LoVo (cell line): ENCODE results near the gene ADAD2.
A peak's percentile ranks its signal among the peaks of the same experiment; 100 is the strongest.

ENCODE experiments used
- DNase-seq: peaks from one replicate; pipeline ENCODE4 v3.0.0-alpha.2; 2016; ENCODE audit warnings: low spot score

Gene ADAD2

GRCh38 chr16:84190731-84191388 is at the start of gene ADAD2:
Gene ADAD2 (plus strand): TSS chr16:84191157. CDS start chr16:84191231, 74 bp downstream.
- no peak for DNase-seq

- no peak for DNase-seq
Observed at GRCh38 chr16:84143081-84143480, 47.9 kb upstream of the ADAD2 start.

DNA sequence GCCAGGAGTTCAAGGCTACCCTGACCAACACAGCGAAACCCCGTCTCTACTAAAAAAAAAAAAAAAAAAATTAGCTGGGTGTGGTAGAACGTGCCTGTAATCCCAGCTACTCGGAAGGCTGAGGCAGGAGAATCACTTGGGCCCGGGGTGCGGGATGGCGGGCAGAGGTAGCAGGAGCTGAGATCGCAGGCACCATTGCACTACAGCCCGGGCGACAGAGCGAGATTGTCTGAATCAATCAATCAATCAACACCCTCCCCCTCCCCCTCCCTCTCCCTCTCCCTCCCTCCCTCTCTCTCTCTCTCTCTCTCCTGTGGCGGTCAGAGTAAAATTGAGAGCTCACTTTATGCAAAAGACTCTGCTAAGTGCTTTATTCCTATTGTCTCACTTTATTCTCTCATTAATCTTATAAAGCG is 47.2 kb upstream of the ADAD2 start:
- DNase-seq, result no peak

GRCh38 chr16:84144209-84144858 is 46.6 kb upstream of the ADAD2 start:
- no peak for DNase-seq

DNA sequence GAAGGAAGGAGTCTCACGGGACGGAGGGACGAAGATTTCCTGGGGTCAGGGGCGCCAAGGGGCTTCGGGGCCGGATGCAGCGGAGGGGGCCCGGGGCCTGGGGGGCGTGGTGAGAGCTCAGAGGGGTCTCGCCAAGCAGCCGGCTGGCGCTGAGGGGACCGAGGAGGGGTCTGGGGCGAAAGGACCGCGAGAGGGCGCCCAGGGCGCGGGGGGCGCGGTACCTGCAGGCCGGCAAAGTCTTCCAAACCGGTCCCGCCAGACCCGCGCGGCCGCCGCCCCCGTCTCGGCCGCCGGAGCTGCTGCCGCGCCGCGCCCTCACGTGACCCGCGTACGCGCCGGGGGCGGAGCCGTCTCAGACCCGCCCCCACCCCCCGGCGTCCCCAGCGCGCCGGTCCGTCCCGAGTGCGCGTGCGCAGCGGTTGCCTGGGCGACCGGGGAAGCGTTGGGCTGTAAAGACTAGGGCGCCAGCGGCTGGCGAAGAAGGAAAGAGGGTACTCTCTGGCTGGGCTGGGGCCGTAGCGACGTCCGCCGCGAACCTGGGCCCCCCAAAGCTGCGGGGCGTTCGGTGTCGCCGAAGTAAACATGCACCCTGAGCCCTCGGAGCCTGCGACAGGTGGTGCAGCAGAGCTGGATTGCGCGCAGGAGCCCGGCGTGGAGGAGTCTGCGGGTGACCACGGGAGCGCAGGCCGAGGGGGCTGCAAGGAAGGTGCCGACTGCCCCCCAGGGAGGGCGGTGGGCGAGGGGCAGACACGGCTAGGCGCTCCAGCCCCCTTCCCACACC is 45.9 kb upstream of the ADAD2 start, which contains the start of the genes DNAAF1 and HSDL1:
TSS of gene DNAAF1 (plus strand) at position 450 of the 781 bp plus-strand sequence. CDS start at position 583, 133 bp downstream.
TSS of gene HSDL1 (minus strand) at position 319 of the 781 bp plus-strand sequence. CDS start 13,856 bp downstream, outside the sequence.
- DNase-seq, result peak; percentile 92

DNA sequence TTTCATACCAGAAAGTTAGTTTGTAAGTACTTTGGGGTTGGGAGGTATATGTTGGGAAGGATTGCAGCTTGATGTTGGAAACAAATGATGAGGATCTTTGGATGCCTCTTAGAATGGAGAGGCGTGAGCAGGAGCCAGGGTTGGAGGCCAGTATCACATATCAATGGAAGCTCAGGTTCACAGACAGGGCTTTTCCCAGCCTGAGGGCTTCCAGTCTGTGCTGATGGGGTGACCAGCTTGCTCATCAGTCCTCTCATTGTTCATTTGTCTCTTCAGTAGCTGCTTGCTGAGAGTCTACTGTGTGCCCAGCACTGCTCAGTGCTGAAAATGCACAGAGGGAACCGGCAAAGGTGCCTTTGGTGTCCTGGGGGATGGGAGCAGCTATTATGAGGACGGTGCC is 40.0 kb upstream of the ADAD2 start:
- DNase-seq, result no peak

GRCh38 chr16:84153660-84154214 is 37.2 kb upstream of the ADAD2 start:
- DNase-seq, result no peak

DNA sequence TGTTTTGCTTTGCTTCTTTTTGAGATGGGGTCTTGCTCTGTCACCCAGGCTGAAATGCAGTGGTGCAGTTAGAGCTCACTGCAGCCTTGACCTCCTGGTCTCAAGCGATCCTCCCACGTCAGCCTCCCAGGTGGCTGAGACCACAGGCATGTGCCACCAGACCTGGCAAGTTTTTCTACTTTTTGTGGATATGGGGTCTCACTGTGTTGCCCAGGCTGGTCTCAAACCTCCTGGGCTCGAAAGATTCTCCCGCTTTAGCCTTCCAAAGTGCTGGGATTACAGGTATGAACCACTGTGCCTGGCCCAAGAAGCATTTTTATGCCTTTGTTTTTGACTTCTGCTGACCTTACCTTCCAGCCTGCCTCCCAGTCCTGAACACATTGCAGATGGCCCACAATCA is 35.7 kb upstream of the ADAD2 start:
- no peak for DNase-seq

DNA sequence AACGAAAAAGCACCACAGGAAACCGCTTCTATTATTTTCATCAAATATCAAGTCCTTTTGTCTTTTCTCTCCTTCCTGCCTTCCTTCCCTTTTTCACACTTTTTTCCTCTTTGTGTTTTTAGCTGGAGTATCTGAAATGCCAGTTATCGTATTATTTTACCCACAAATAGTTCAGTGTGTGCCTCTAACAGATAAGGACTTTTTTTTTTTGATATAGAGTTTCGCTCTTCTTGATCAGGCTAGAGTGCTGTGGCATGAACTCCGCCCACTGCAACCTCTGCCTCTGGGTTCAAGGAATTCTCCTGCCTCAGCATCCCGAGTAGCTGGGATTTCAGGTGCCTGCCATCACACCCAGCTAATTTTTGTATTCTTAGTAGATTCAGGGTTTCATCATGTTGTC is 35.2 kb upstream of the ADAD2 start:
- DNase-seq, result no peak

DNA sequence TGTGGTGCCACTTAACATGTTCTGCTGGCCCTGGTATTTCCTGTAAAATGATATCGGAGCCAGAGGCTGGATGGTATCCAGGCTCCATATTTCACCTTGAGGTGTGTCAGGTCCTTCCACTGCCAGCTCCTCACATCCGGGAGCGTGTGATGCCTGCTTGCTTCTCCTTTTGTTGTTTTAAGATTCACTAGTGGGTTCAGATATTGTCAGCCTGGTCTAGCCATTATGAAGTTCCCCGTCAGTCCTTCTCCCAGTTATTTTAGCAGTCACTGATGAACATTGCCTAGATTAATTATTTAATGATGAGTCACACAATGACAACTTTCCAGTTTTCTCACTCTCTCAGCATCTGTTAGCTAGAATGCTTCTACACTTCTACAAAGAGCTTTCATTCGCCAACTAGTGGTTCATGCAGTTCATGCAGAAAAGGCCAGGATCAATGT is 34.6 kb upstream of the ADAD2 start:
- no peak for DNase-seq

- DNase-seq, result no peak
Observed at GRCh38 chr16:84159007-84159406, 31.9 kb upstream of the ADAD2 start.

- no peak for DNase-seq
Observed at GRCh38 chr16:84159800-84160199, 31.2 kb upstream of the ADAD2 start.

GRCh38 chr16:84161037-84161436 is 29.9 kb upstream of the ADAD2 start:
- no peak for DNase-seq

DNA sequence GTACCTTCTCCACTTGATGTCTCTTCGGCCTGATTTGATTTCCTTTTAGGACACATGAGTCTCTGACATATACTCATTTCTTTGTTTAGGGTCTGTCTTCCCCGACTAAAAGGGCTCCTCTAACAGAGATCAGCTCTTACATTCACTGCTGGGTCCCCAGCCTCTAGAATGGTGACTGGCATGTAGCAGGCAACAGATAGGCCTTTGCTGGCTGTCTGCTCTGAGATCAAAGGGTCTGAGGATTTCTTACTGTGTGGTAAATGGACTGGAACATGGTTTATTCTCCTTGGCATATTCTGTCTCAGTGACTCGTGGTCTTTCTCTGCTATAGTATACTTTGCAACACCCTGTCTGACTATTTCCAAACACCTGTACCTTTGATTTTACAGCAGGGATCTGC is 29.2 kb upstream of the ADAD2 start:
- DNase-seq, result no peak

DNA sequence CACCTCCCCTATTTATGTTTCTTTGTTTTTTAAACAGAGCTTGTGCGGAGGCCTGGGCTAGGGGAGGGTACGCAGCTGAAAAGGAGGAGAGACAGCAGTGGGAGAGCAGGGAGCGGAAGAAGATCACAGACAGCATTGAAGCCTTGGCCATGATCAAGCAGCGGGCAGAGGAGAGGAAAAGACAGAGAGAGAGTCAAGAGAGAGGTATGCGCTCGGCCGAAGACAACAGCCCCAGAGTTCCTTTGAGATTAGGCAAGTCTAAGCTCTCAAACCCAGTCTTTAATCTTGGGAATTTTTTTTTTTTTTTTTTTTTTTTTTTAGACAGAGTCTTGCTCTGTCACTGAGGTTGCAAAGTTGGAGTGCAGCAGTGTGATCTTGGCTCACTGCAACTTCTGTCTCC is 25.2 kb upstream of the ADAD2 start:
- DNase-seq, result no peak

DNA sequence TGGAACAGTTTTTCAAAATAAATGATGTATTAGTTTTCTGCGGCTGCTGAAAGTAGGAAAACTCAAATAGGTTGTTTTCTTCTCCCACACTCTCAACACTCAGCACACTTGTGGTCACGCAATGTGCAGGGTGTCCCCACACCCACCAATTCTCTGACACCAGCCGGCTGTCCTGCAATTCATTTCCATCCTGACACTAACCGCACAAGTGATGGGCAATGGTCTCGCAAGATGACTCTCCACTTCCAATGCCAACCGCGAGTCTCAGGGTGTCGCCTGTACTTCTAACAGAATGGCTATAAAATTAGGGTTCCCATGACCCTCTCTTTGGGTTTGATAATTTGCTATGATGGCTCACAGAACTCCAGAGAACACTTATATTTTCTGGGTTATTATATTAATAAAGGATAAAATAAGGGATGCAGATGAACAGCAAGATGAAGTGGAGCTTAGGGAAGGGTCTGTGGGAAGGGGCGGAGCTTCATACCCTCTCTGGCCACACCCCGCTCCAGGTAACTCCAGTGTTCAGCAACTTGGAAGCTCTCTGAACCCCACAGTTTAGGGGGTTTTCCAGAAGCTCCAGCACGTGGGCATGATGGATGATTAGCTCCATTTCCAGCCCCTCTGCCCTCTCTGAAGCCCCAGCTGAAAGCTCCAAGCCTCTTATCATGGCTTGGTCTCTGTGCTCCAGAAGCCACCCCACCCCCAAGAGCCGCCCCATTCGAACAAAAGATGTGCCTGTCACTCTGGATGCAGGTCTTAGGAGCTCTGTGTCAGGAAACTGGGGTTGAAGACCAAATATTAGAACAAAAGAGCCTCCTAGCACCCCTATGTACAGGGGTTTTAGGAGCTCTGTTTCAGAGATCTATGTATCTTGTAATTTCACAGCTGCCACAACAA is 23.9 kb upstream of the ADAD2 start:
- DNase-seq, result no peak

GRCh38 chr16:84169765-84170310 is 21.1 kb upstream of the ADAD2 start:
- no peak for DNase-seq

GRCh38 chr16:84174396-84174795 is 16.6 kb upstream of the ADAD2 start:
- DNase-seq, result no peak

GRCh38 chr16:84175350-84176081 is 15.4 kb upstream of the ADAD2 start:
- DNase-seq, result peak; percentile 58
